ENCODE measurements around the gene FAM107B. TPM values are rescaled to one million over a fixed set of nuclear protein-coding genes. Genes with fewer than 3 reads are reported as not detected.

Gene FAM107B
- total and polyA plus RNA-seq, 2 of the 8 experiments (the other 6 are each of a cell fraction or from before 2014, with no cell fraction given): 7.5 to 28.1 TPM

- no peaks in the 10 kb centered on the region for H4K20me1 ChIP-seq (replicated peaks in 1 of 2; ENCODE audit: control insufficient read depth in 1 of 2, insufficient read depth in 2 of 2, low read length in 2 of 2)
- H3K9ac ChIP-seq (replicated peaks in 1 of 4; ENCODE audit: extremely low read depth in 1 of 4, low read depth in 3 of 4, low read length in 3 of 4): no peak overlapping the region
These were observed 26.3 kb downstream of the FAM107B start for GRCh38 chr10:14748441-14748840.

More at GRCh38 chr10:14748441-14748840, 26.3 kb downstream of the FAM107B start:
- Histone ChIP-seq H3K27ac (ENCODE audit: low read depth, low read length) (no peak overlapping the region), H2AFZ (ENCODE audit: low read length) (no peak overlapping the region), H2BK5ac (ENCODE audit: low read depth, low read length) (no peak overlapping the region), H3K79me2 (ENCODE audit: control insufficient read depth in 1 of 2, insufficient read depth in 2 of 2, low read length in 2 of 2) (no peaks in the 10 kb centered on the region), H3K9me3 (ENCODE audit: insufficient read depth in 2 of 2, low read depth in 1 of 2, low read length in 1 of 2) (no peaks in the 10 kb centered on the region), H3K79me1 (ENCODE audit: low read depth, low read length) (no peaks in the 10 kb centered on the region), H2BK12ac (ENCODE audit: low read depth, low read length) (no peak overlapping the region), H3K4me1 (replicated peaks in 1 of 4; ENCODE audit: control insufficient read depth in 3 of 4, insufficient read depth in 4 of 4, low read length in 3 of 4) (no peaks in the 10 kb centered on the region; a peak in 1 of 7 replicates), H3K56ac (replicated peaks; ENCODE audit: insufficient read length, low read depth, low read length) (no peak overlapping the region), H3K4me3 (ENCODE audit: extremely low read depth in 1 of 4, insufficient read depth in 2 of 4, low read depth in 3 of 4, low read length in 4 of 4) (no peak overlapping the region), H2BK15ac (ENCODE audit: low read length) (no peak overlapping the region), H3K4ac (replicated peaks; ENCODE audit: insufficient read length, low read depth, low read length) (no peak overlapping the region), H2AK5ac (ENCODE audit: low read depth, low read length) (no peak overlapping the region), H2BK20ac (ENCODE audit: low read length) (no peak overlapping the region), H3K4me2 (ENCODE audit: insufficient read depth in 1 of 2, low read depth in 2 of 2, low read length in 2 of 2) (no peak overlapping the region), H3K18ac (ENCODE audit: extremely low read depth, low read length) (no peak overlapping the region), H3K27me3 (replicated peaks in 1 of 4; ENCODE audit: control insufficient read depth in 3 of 4, extremely low read depth in 1 of 4, insufficient read depth in 3 of 4, low read length in 3 of 4) (no peaks in the 10 kb centered on the region), H3K23me2 (ENCODE audit: low read depth, low read length) (no peaks in the 10 kb centered on the region), H3K14ac (ENCODE audit: insufficient read length) (no peak overlapping the region), H3K23ac (ENCODE audit: insufficient read length) (no peak overlapping the region), H4K8ac (ENCODE audit: extremely low read depth, insufficient read depth, low read length) (no peak overlapping the region), H4K5ac (ENCODE audit: insufficient read length, low read depth, low read length) (no peak overlapping the region), H3K36me3 (ENCODE audit: control insufficient read depth in 2 of 4, insufficient read depth in 4 of 4, low read length in 3 of 4) (no peaks in the 10 kb centered on the region), H2BK120ac (replicated peaks; ENCODE audit: low read depth, low read length) (no peak overlapping the region), H4K91ac (replicated peaks; ENCODE audit: insufficient read length, low read length) (no peak overlapping the region)
- FAIRE-seq (no peak), DNase-seq (ENCODE audit: low read depth in 1 of 2, low spot score in 2 of 2) (no peak)
- TF ChIP-seq TCF12 (IDR thresholded peaks at IDR 0.05; ENCODE audit: low read depth, low read length): no peak
- TF ChIP-seq CREB1 (IDR thresholded peaks at IDR 0.05): no peak
- no peak for TF ChIP-seq CEBPB (IDR thresholded peaks at IDR 0.05; ENCODE audit: low read depth, low read length)
- no peak for TF ChIP-seq GABPA (IDR thresholded peaks at IDR 0.05; ENCODE audit: borderline replicate concordance, insufficient read depth, low read length)
- 92% methylated on average over 3 of the region's 3 CpGs; no CpG with 5 or more reads in 1 of the 2 experiments for WGBS, 2 experiments (ENCODE audit: extremely low coverage in 1 of 2, insufficient coverage in 1 of 2, insufficient read length in 1 of 2, insufficient replicate concordance in 2 of 2, low coverage in 1 of 2, low lambda C conversion rate in 2 of 2, missing lambda C conversion rate in 1 of 2)
- ChIA-PET POLR2A (ENCODE audit: partially characterized antibody) (no interaction called here), CTCF (ENCODE audit: partially characterized antibody) (interaction anchor here (0.9 to 2.1 kb wide), 3 partner anchors 8 to 212 kb away, joined by 3 to 6 read pairs (median 3); no protein-coding TSS in a partner anchor)

All from H1 (cell line).